ENCODE data around the gene STX8. TPM values are rescaled to one million over a fixed set of nuclear protein-coding genes. Genes with fewer than 3 reads are reported as not detected.

The STX8 gene
- total RNA-seq, 2 donors from 2014 or later: 46.6 to 72.4 TPM

DNA sequence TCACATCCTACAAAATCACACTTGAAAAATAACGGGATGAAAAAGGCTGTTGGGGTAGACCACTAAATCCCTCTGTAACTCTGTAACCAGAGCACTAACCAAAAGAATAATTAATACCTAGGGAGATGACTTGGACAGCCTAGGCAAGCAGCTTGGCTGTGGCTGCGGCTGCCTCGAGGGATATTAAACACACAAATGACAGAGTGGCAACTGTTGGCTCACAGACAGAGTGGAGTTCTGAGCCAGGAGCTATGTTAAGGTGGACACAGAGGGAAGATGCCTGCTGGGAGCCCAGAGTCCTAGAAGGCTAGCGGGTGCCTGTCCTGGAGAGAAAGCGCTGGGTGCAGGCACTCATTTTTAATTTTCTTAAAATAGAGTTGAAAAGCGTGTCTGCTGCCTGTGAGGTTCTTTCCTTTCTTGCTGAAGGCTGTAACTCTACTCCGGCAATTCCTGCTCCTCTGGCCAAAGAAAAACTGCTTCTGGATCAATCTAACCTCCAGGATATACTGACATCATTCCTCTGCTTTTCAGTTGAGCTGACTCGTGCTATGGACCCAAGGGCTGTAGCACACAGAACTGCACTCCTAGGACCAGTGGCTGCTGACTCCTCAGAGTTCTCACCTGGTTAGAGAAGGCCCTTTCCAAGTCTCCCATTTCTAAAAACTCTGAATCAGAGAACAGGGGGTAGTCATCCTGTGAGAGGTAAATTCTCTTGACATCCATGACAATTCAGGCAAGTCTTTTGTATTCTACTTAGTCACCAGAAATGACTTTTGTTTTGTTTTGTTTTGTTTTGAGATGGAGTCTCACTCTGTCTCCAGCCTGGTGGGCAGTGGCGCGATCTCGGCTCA lies 147.9 kb downstream of the STX8 start:
- no peak overlapping the region for H3K27ac ChIP-seq
- H3K4me3 ChIP-seq: no peak overlapping the region
- H3K4me1 ChIP-seq (replicated peaks): peaks cover 7% of the 10 kb centered on the region
- H3K9me3 ChIP-seq: no peaks in the 10 kb centered on the region
- TF ChIP-seq, protein P1, sequence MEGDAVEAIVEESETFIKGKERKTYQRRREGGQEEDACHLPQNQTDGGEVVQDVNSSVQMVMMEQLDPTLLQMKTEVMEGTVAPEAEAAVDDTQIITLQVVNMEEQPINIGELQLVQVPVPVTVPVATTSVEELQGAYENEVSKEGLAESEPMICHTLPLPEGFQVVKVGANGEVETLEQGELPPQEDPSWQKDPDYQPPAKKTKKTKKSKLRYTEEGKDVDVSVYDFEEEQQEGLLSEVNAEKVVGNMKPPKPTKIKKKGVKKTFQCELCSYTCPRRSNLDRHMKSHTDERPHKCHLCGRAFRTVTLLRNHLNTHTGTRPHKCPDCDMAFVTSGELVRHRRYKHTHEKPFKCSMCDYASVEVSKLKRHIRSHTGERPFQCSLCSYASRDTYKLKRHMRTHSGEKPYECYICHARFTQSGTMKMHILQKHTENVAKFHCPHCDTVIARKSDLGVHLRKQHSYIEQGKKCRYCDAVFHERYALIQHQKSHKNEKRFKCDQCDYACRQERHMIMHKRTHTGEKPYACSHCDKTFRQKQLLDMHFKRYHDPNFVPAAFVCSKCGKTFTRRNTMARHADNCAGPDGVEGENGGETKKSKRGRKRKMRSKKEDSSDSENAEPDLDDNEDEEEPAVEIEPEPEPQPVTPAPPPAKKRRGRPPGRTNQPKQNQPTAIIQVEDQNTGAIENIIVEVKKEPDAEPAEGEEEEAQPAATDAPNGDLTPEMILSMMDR (IDR thresholded peaks at IDR 0.05): no peak
- TF ChIP-seq POLR2AphosphoS5 (IDR thresholded peaks at IDR 0.05) (no peak), POLR2A (IDR thresholded peaks at IDR 0.05) (no peak)
- WGBS: 59% methylated on average over 11 of the region's 11 CpGs
- no peaks in the 10 kb centered on the region for H3K27me3 ChIP-seq (replicated peaks; ENCODE audit: insufficient read depth)
- no peak for DNase-seq (ENCODE audit: low spot score)
- intact Hi-C loops (cut with DNase I): no loop called here
- H3K36me3 ChIP-seq: no peaks in the 10 kb centered on the region

- Histone ChIP-seq H3K27me3 (replicated peaks; ENCODE audit: insufficient read depth) (no peaks in the 10 kb centered on the region), H3K9me3 (no peaks in the 10 kb centered on the region), H3K4me3 (no peak overlapping the region), H3K4me1 (replicated peaks) (no peaks in the 10 kb centered on the region), H3K27ac (no peak overlapping the region), H3K36me3 (no peaks in the 10 kb centered on the region)
- DNase-seq (ENCODE audit: low spot score): no peak
- TF ChIP-seq POLR2AphosphoS5 (IDR thresholded peaks at IDR 0.05) (no peak), POLR2A (IDR thresholded peaks at IDR 0.05) (no peak)
- TF ChIP-seq, protein P1 (IDR thresholded peaks at IDR 0.05): no peak
- intact Hi-C loops (cut with DNase I): no loop called here
- WGBS: 91% methylated on average over 8 of the region's 8 CpGs
These were observed 151.5 kb downstream of the STX8 start for GRCh38 chr17:9424071-9424640.

GRCh38 chr17:9421525-9421924 lies 154.1 kb downstream of the STX8 start:
- H3K9me3 ChIP-seq: no peaks in the 10 kb centered on the region
- no peak overlapping the region for H3K27ac ChIP-seq
- TF ChIP-seq, protein P1 (IDR thresholded peaks at IDR 0.05): no peak
- no peak for TF ChIP-seq POLR2A (IDR thresholded peaks at IDR 0.05)
- no peak for TF ChIP-seq POLR2AphosphoS5 (IDR thresholded peaks at IDR 0.05)
- H3K4me3 ChIP-seq: no peak overlapping the region
- WGBS: 89% methylated on average over 4 of the region's 4 CpGs
- no peak for DNase-seq (ENCODE audit: low spot score)
- intact Hi-C loops (cut with DNase I): no loop called here
- H3K4me1 ChIP-seq (replicated peaks): no peaks in the 10 kb centered on the region
- H3K36me3 ChIP-seq: no peaks in the 10 kb centered on the region
- no peaks in the 10 kb centered on the region for H3K27me3 ChIP-seq (replicated peaks; ENCODE audit: insufficient read depth)

- TF ChIP-seq, protein P1 (IDR thresholded peaks at IDR 0.05): no peak
- TF ChIP-seq POLR2AphosphoS5 (IDR thresholded peaks at IDR 0.05) (no peak), POLR2A (IDR thresholded peaks at IDR 0.05) (no peak)
- H3K36me3 ChIP-seq: no peaks in the 10 kb centered on the region
- H3K27ac ChIP-seq: no peak overlapping the region
- intact Hi-C loops (cut with DNase I): no loop called here
- H3K4me3 ChIP-seq: no peak overlapping the region
- H3K9me3 ChIP-seq: no peaks in the 10 kb centered on the region
- 97% methylated on average over 10 of the region's 10 CpGs for WGBS
- no peak for DNase-seq (ENCODE audit: low spot score)
- H3K4me1 ChIP-seq (replicated peaks): no peaks in the 10 kb centered on the region
- H3K27me3 ChIP-seq (replicated peaks; ENCODE audit: insufficient read depth): no peaks in the 10 kb centered on the region
These were observed 155.6 kb downstream of the STX8 start for GRCh38 chr17:9419932-9420453.

All from prostate gland (tissue), 2 donors.